HepG2 (cell line): ENCODE measurements around the gene CCDC33. TPM values are rescaled to one million over a fixed set of nuclear protein-coding genes. Genes with fewer than 3 reads are reported as not detected.

Experiments
- ATAC-seq: fragments of 200-7000 bp; cut with Tn5 transposase; 3 replicates; pipeline ENCODE4 v1.9.1; 2020; ENCODE audit warnings: mild to moderate bottlenecking, moderate library complexity
- BruUV-seq: library from RNA; stranded (reverse); fragments of 400-500 nt; replicated peaks from 2 replicates; lab custom pipeline; 2021; lab: Mats Ljungman, UMichigan
- CTCF ChIA-PET: fragments of 300-600 bp; formaldehyde crosslinking; extraction: SDS; loops from one replicate; lab custom pipeline; 2021; ENCODE audit warnings: low total read pairs, inconsistent platforms, low intra/inter-chr PET ratio; lab: Yijun Ruan, JAX
- POLR2A ChIA-PET: fragments of 350-600 bp; sonication (Branson Sonifier 250); formaldehyde crosslinking; loops from one replicate; lab custom pipeline; 2020; ENCODE audit warnings: antibody characterized with exemption, inconsistent platforms; lab: Yijun Ruan, JAX
- DNase-seq: peaks from one replicate; pipeline ENCODE4 v3.0.0-alpha.2; 2015; ENCODE audit warnings: low spot score
- FAIRE-seq: peaks from 3 replicates; lab custom pipeline; 2011; peaks lifted over from hg19 to GRCh38; lab: Jason Lieb, UNC
- H2AFZ ChIP-seq: one replicate; pipeline ENCODE4 v1.6.1; 2011; ENCODE audit warnings: low read length, inconsistent platforms
- H3K27ac ChIP-seq: fragments of 300-600 bp; 3 replicates; pipeline ENCODE4 v1.8.0; 2011; ENCODE audit warnings: mixed run types, mild to moderate bottlenecking, mixed read lengths, low read length, inconsistent platforms; ENCODE audit not compliant: insufficient read depth; ENCODE audit errors: extremely low read length
- H3K27me3 ChIP-seq, 2 experiments: fragments of 200-600 bp in 1 of 2; 2 replicates in 1 of 2; 3 replicates in 1 of 2; pipeline versions ENCODE4 v1.6.0 to v1.8.0; 2011; ENCODE audit warnings: low read length in 2 of 2, mild to moderate bottlenecking in 2 of 2, moderate library complexity in 2 of 2, inconsistent platforms in 1 of 2; ENCODE audit not compliant: insufficient read depth in 2 of 2, control insufficient read depth in 1 of 2
- H3K36me3 ChIP-seq, 2 experiments: fragments of 200-600 bp in 1 of 2; replicated peaks in 1 of 2; 2 replicates in 1 of 2; 3 replicates in 1 of 2; pipeline versions ENCODE4 v1.5.1 to v1.8.0; 2011; ENCODE audit warnings: low read length in 2 of 2, inconsistent platforms in 1 of 2; ENCODE audit not compliant: insufficient read depth in 2 of 2, control insufficient read depth in 1 of 2
- H3K4me1 ChIP-seq: 2 replicates; pipeline ENCODE4 v1.5.1; 2012; ENCODE audit warnings: low read length, inconsistent platforms; ENCODE audit not compliant: insufficient read depth
- H3K4me2 ChIP-seq: 2 replicates; pipeline ENCODE4 v1.6.0; 2011; ENCODE audit warnings: low read depth, low read length, inconsistent platforms
- H3K4me3 ChIP-seq, 3 experiments: fragments of 200-600 bp in 1 of 3; sonication (generic), shearing (Covaris generic) in 1 of 3; replicated peaks in 1 of 3; 2 replicates each; pipeline ENCODE4 v1.5.1; 2011 to 2016; ENCODE audit warnings: low read length in 3 of 3, inconsistent platforms in 2 of 3, low read depth in 2 of 3, mild to moderate bottlenecking in 2 of 3, control low read depth in 1 of 3, mixed read lengths in 1 of 3; ENCODE audit not compliant: insufficient read depth in 1 of 3
- H3K79me2 ChIP-seq: one replicate; pipeline ENCODE4 v1.6.1; 2011; ENCODE audit warnings: low read length, inconsistent platforms; ENCODE audit not compliant: insufficient read depth
- H3K9ac ChIP-seq: 2 replicates; pipeline ENCODE4 v1.6.0; 2011; ENCODE audit warnings: mild to moderate bottlenecking, low read depth, low read length, inconsistent platforms; ENCODE audit not compliant: insufficient read depth
- H3K9me3 ChIP-seq: 2 replicates; pipeline ENCODE4 v1.5.1; 2012; ENCODE audit warnings: mild to moderate bottlenecking, low read length
- H4K20me1 ChIP-seq: 2 replicates; pipeline ENCODE4 v1.6.0; 2011; ENCODE audit warnings: inconsistent platforms, mild to moderate bottlenecking, low read length, moderate library complexity; ENCODE audit not compliant: insufficient read depth
- EEA1 ChIP-seq: sonication (generic); formaldehyde crosslinking; IDR thresholded peaks from 2 replicates; pipeline ENCODE4 v1.5.1; 2020; ENCODE audit warnings: mild to moderate bottlenecking, missing genetic modification reagents, borderline replicate concordance
- KAT2B ChIP-seq: fragments of 150-350 bp; IDR thresholded peaks from 2 replicates; pipeline ENCODE4 v1.6.1; 2014; ENCODE audit warnings: low read depth, low read length, borderline replicate concordance
- PRMT3 ChIP-seq: sonication (generic); formaldehyde crosslinking; IDR thresholded peaks from 2 replicates; pipeline ENCODE4 v1.8.1; 2022; ENCODE audit warnings: low read depth, mild to moderate bottlenecking, moderate library complexity, missing genetic modification reagents, borderline replicate concordance
- USF2 ChIP-seq, 2 experiments: sonication (generic) in 1 of 2; formaldehyde crosslinking in 1 of 2; IDR thresholded peaks; 2 replicates each; pipeline versions ENCODE4 v1.5.1 to v1.6.1; 2011 to 2020; ENCODE audit warnings: borderline replicate concordance in 1 of 2, low read depth in 1 of 2, low read length in 1 of 2, mild to moderate bottlenecking in 1 of 2, missing genetic modification reagents in 1 of 2, moderate library complexity in 1 of 2
- ZBTB10 ChIP-seq: sonication (generic); formaldehyde crosslinking; IDR thresholded peaks from 2 replicates; pipeline ENCODE4 v1.4.0; 2020; ENCODE audit warnings: missing genetic modification reagents, borderline replicate concordance
- ZNF20 ChIP-seq: sonication (generic); formaldehyde crosslinking; IDR thresholded peaks from 2 replicates; pipeline ENCODE4 v1.4.0; 2020; ENCODE audit warnings: mild to moderate bottlenecking, moderate library complexity, missing genetic modification reagents
- ZNF274 ChIP-seq: sonication (generic); formaldehyde crosslinking; IDR thresholded peaks from 2 replicates; pipeline ENCODE4 v1.5.1; 2020; ENCODE audit warnings: mild to moderate bottlenecking, missing genetic modification reagents
- ZNF619 ChIP-seq: sonication (generic); formaldehyde crosslinking; IDR thresholded peaks from 2 replicates; pipeline ENCODE4 v1.4.0; 2020; ENCODE audit warnings: mild to moderate bottlenecking, missing genetic modification reagents
- ZNF672 ChIP-seq: sonication (generic); formaldehyde crosslinking; IDR thresholded peaks from 2 replicates; pipeline ENCODE4 v1.8.1; 2022; ENCODE audit warnings: missing genetic modification reagents
- ZNF780A ChIP-seq: sonication (generic); formaldehyde crosslinking; IDR thresholded peaks from 2 replicates; pipeline ENCODE4 v1.8.0; 2022; ENCODE audit warnings: mild to moderate bottlenecking, missing genetic modification reagents, moderate library complexity
- WGBS: methylation state at CpG from one replicate; pipeline ENCODE4 v1.1.6; 2017; ENCODE audit warnings: low lambda C conversion rate; 5-methylcytosine and 5-hydroxymethylcytosine counted together
- in situ Hi-C: cut with HindIII; loops from 2 replicates; pipeline ENCODE4 v1.10.0; 2017; ENCODE audit warnings: low pct_unique_long_range_greater_than_20kb; ENCODE audit not compliant: extremely low pct_ligation_motif_present
- intact Hi-C: fragments of 100-400 bp; cut with micrococcal nuclease; formaldehyde crosslinking; loops from one replicate; pipeline ENCODE4 v1.10.0; 2022; ENCODE audit not compliant: unreplicated experiment
- polyA plus RNA-seq, 8 experiments: library from polyadenylated mRNA; depleted of rRNA in 3 of 8; stranded (reverse) in 7 of 8; unstranded in 1 of 8; fragments of >200 nt; fragmentation: Illumina TruSeq in 4 of 8; extraction: Trizol in 4 of 8; gene quantifications; 2 replicates each; pipeline versions ENCODE4 v1.2.1 to v1.2.3, GENCODE V29; 2011 to 2016; ENCODE audit warnings: low read depth in 4 of 8, missing spikeins in 1 of 8, mixed read lengths in 1 of 8; ENCODE audit not compliant: insufficient read depth in 1 of 8
- total RNA-seq, 5 experiments: library from RNA; depleted of rRNA; stranded (reverse); fragments of >200 nt; fragmentation: Illumina TruSeq; extraction: Trizol; gene quantifications; 2 replicates each; pipeline ENCODE4 v1.2.3, GENCODE V29; 2016; ENCODE audit warnings: low read depth in 1 of 5
- TF ChIP-seq, protein P1 (sequence below): sonication (generic); formaldehyde crosslinking; conservative IDR thresholded peaks from 2 replicates; pipeline ENCODE4 v1.8.0; 2022; ENCODE audit warnings: mild to moderate bottlenecking, moderate library complexity, missing genetic modification reagents
- TF ChIP-seq, protein P2 (sequence below): sonication (generic); formaldehyde crosslinking; IDR thresholded peaks from 2 replicates; pipeline ENCODE4 v1.4.0; 2020; ENCODE audit warnings: missing genetic modification reagents, low read depth, mild to moderate bottlenecking, borderline replicate concordance
- TF ChIP-seq, protein P3 (sequence below): sonication (generic); IDR thresholded peaks from 2 replicates; pipeline ENCODE4 v1.6.1; 2016; ENCODE audit warnings: low read depth, borderline replicate concordance

CCDC33 gene
- total and polyA plus RNA-seq, 2 of the 13 experiments (the other 11 are each of a cell fraction or from before 2014, with no cell fraction given), result 0.30 TPM; not detected in 1

- in situ Hi-C loops, result no loop called here
- WGBS, result 36% methylated on average over 6 of the region's 6 CpGs
- no TSS peak for BruUV-seq
- Histone ChIP-seq H3K27ac (no peak overlapping the region), H3K79me2 (no peaks in the 10 kb centered on the region), H3K27me3 (no peaks in the 10 kb centered on the region), H3K4me3 (no peak overlapping the region), H3K36me3 (no peaks in the 10 kb centered on the region), H3K9me3 (no peaks in the 10 kb centered on the region), H4K20me1 (no peaks in the 10 kb centered on the region), H3K9ac (no peak overlapping the region), H3K4me1 (0 out of 2 replicates have a peak, but pooled peaks cover 8% of the 10 kb centered on the region), H2AFZ (no peak overlapping the region), H3K4me2 (no peak overlapping the region)
- no peak for DNase-seq
- ChIA-PET POLR2A (no interaction called here), CTCF (no interaction called here)
- ATAC-seq, result no peak
- FAIRE-seq, result no peak
- intact Hi-C loops, result no loop called here
- TF ChIP-seq ZNF619 (CRISPR knock-in tag) (no peak), PRMT3 (CRISPR knock-in tag) (no peak), ZNF274 (CRISPR knock-in tag) (no peak), EEA1 (CRISPR knock-in tag) (no peak), ZNF20 (CRISPR knock-in tag) (no peak), USF2 (IDR thresholded peaks at IDR 0.05; ENCODE audit: low read depth, low read length) (no peak), USF2 (CRISPR knock-in tag; IDR thresholded peaks at IDR 0.05; ENCODE audit: borderline replicate concordance) (no peak), ZNF672 (no peak), ZBTB10 (CRISPR knock-in tag) (no peak), KAT2B (no peak), ZNF780A (CRISPR knock-in tag) (no peak)
- TF ChIP-seq, protein P1, sequence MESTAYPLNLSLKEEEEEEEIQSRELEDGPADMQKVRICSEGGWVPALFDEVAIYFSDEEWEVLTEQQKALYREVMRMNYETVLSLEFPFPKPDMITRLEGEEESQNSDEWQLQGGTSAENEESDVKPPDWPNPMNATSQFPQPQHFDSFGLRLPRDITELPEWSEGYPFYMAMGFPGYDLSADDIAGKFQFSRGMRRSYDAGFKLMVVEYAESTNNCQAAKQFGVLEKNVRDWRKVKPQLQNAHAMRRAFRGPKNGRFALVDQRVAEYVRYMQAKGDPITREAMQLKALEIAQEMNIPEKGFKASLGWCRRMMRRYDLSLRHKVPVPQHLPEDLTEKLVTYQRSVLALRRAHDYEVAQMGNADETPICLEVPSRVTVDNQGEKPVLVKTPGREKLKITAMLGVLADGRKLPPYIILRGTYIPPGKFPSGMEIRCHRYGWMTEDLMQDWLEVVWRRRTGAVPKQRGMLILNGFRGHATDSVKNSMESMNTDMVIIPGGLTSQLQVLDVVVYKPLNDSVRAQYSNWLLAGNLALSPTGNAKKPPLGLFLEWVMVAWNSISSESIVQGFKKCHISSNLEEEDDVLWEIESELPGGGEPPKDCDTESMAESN (CRISPR knock-in tag), result no peak
- TF ChIP-seq, protein P2, sequence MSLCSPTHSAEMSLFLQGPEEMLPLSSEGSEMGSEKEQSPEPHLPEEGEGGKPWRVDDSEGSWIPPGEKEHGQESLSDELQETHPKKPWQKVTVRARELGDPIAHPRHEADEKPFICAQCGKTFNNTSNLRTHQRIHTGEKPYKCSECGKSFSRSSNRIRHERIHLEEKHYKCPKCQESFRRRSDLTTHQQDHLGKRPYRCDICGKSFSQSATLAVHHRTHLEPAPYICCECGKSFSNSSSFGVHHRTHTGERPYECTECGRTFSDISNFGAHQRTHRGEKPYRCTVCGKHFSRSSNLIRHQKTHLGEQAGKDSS (CRISPR knock-in tag), result no peak
- TF ChIP-seq, protein P3, sequence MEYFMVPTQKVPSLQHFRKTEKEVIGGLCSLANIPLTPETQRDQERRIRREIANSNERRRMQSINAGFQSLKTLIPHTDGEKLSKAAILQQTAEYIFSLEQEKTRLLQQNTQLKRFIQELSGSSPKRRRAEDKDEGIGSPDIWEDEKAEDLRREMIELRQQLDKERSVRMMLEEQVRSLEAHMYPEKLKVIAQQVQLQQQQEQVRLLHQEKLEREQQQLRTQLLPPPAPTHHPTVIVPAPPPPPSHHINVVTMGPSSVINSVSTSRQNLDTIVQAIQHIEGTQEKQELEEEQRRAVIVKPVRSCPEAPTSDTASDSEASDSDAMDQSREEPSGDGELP, result no peak
These were observed 42.2 kb upstream of the CCDC33 start for GRCh38 chr15:74193905-74194304.
